GM19238 (cell line): ENCODE measurements around the gene FBXW11.

Source experiments
- DNase-seq: peaks from one replicate; pipeline ENCODE4 v3.0.0; 2011; ENCODE audit warnings: low spot score; ENCODE audit not compliant: insufficient read length

Gene FBXW11

DNA sequence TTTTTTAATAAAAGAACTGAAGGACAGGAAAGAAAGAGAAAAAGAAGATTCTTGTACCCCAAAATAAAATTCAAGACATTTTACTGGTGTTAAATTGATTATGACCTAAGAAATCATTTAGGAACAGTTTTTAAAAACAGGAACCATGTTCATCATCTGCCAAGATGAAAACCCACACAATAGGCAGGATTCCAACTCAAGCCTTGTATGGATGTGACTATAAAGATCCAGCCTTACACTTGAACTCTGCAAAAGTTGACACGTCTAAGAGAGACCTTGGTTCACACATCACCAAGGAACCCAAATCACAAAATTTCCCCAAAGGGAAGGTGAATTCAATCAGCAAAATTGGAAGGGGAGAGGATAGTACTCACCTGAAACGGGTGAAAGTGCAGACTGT, 138.2 kb downstream of the FBXW11 start:
- DNase-seq = no peak

DNA sequence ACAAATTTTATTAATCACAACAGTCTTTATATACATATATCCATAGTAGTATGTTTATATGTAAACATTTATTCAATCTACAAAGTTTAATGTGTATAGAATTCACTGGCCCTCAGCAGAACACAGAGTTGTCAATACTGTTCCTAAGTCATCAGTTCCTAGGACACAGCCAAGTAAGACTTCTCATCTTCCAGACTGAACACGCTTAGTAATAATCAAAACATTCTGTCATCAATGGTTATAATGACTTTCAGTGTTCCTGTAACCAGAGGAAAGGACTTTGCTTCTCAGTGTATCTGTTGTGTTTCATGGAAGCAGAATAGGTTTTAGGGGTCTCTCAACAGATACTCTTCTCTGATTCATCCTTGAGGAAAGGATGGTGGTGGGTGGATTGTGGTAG, 138.7 kb downstream of the FBXW11 start:
- DNase-seq = no peak

DNA sequence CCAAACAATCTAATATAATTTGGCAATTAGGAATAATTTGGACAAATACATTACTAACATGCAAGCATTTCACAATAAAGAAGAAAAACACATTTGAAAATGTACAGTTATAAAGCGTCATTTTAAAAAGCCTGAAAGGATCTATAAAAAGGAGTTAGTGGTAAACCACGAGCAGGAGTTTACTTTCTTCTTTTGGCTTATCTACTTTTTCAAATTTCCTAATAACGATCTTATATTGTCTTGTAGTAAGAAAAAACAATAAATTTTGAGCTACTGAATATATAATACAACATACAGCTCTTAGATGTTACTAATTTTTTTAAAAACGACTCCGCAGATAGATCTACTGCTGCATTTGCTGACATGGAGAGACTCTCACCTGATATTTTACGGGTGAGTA, 141.0 kb downstream of the FBXW11 start:
- DNase-seq = no peak

DNA sequence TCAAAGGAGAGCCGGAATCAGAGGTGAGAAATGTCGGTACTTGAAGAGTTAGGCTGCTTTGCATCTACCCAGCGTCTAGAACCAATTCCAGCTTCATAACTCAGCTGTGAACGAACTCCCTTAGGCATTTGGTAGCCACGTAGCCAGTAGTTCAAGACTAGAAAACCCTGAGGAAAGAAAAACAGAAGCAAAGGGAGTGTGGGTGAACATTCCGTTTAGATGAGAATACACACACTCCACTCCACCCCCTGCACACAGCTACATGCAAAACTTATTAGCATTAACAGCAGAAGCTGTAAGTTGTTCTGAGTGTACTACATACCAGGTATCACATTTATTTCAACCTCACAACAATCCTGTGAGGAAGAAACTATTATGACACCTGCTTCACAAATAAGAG, 142.5 kb downstream of the FBXW11 start:
- no peak for DNase-seq

DNA sequence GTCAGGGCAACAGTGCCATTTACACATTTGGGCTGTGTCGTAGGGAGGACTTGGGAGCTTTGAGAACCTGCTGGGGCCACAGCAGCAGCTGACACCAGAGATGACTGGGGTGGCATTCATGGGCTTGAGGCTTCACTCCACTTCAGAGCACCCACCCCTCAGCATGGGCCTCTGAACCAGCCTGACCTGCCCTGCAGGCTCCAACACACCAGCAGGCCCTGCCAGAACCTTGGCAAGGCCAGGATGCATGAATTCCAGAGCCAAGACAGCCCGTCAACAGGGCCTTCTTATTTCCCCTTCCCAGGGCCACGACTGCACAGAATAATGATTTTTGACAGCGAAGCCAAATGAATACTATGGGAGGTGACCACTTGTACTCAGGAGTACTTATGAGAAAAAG, 143.8 kb downstream of the FBXW11 start:
- DNase-seq = no peak

DNA sequence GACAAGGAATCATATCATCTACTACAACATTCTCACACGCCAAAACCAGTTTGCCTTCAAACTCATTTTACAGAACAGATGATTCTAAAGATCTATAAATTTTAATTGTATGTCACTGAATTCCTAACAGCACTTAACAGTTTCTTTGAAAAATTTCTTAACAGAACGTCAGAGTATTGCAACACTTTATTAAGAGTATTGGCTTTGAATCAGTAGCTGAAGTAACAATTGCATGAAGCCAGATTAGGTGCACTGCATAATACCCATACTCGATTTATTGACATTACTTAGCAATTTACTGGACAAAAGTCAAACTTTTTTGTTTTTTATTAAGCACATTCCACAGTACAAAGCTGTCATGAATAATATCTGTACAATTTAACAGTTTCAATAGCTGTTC, 145.1 kb downstream of the FBXW11 start:
- no peak for DNase-seq

DNA sequence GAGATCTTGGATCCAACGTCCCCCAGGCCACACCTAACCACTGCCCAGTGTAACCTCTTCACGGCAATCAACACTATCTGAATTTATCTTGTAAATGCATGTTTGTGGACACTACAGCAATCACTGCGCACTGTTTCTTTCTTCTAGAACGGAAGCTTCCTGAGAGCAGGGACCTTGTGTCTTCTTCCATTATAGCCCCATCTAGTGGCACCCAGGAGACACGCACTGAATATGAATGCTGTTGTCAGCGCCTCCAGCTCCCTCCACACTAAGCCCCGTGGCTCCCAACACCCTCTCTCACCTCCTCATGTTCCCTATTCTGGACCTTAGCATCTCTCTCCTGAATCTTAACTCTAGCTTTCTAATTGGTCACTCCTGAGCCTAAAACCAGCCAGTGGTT, 148.1 kb downstream of the FBXW11 start:
- no peak for DNase-seq

DNA sequence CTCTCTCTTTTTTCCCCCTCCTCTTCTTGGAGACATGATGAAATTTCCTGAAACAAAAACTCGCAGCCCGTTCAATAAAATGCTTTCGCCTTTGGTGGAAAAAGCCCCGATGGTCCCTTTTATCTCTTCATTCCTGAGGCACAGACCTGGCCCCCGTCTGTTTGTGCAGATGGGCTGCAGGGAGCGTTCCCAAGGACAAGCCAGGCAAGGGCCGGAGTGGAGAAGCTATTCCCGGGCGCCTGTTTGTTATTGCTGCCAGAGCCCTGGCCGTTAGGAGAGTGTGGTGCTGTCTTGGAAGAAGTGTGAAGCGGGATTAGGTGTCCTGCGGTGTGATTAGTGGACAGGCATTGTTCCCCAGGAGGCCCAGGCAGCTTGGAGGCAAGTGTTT, 149.0 kb downstream of the FBXW11 start:
- no peak for DNase-seq

DNA sequence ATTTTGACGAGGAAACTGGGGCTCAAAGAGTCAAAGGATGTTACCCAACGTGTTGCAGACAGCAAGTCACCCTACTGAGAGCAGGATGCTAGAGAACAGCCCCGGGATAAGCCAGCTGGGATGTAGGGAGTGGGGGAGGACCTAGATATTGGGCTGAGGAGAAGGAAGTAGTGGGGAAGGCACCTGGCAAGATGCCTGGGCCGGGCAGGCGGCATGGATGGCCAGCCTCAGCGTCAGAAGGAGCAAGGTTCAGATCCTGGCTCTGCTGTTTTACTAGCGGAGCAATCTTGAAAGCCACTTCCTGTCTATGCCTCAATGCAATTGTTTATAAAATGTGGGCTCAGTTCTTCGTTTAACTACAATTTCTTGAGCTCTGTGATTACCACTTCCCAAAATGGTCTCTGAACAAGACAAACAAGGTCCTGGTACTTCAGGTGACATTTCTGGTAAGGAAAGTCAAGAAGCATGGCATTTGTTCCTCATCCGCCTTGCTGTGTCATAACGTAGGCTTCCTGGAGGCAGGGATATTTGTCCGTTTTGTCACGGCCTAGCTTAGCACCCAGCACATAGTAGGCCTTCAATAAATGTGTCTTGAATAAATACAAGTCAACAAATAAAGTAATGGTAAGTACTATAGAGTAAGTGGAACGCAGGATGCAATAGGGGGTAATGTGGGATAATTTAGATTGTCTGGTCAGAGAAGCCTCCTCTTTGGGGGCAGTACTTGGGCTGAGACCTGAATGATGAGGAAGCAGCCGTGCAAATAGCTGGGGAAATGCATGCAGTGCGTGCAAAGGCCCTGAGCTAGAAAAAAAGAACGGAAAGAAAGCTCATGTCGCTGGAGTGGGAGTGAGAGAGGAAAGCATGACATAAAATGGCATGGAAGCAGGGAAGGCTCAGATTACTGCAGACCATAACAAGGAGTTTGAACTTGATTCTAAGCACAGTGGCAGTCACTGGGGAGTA, 150.4 kb downstream of the FBXW11 start:
- DNase-seq = no peak

DNA sequence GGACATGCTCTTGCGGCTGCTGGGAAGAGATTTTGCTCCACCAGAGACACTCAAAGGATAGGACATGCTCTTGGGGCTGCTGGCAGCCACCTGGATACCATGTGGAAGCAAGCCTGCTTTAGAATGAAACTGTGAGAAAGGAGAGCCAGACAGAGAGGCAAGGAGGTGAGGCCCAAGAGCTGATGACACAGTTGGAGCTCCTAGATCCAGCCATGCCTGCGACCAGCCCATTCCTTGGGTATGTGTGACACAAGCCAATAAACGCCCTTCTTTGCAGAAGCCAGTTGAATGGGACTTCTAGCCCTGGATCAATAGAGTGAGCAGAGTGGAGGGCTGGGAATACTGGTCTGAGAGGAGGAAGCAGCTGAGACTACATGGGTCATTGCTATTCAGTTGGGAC, 151.2 kb downstream of the FBXW11 start:
- DNase-seq = no peak

DNA sequence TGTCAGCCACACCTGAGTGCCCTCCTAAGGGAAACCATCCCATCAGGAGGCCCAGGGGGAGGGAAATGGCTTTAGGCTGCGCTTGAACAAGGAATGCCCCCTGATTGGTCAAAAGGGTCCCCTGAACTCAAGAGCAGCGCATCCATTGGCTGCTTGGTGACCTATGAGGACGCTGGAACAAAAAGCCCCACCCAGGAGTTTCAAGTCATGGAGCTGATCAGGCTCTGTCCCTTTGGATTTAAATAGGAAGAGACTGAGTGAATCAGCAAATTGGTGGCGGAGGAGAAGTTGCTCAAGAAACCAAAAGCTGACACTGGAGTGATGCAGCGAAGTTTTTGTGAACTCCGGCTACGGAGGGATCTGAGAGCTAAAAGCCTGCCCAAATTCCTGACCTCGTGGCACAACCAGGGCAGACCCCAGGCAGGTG, 154.2 kb downstream of the FBXW11 start:
- no peak for DNase-seq

DNA sequence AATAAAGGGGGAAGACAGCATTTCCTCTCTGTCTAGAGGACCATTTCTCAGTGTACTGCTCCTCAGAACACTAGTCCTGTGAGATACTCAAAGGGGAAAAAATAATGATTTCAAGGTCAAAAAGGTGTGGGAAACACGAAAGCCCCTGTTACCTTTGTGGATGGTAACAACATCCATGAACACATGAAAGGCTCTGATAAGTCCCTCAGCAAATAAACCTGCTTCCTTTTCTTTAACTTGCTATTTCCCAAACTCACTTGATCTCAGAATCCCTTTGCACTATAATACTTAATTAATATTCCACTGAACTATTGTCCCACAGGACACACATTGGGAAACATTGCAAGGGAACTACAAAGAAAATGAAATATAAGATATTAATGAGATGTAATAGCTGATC, 155.2 kb downstream of the FBXW11 start:
- no peak for DNase-seq

DNA sequence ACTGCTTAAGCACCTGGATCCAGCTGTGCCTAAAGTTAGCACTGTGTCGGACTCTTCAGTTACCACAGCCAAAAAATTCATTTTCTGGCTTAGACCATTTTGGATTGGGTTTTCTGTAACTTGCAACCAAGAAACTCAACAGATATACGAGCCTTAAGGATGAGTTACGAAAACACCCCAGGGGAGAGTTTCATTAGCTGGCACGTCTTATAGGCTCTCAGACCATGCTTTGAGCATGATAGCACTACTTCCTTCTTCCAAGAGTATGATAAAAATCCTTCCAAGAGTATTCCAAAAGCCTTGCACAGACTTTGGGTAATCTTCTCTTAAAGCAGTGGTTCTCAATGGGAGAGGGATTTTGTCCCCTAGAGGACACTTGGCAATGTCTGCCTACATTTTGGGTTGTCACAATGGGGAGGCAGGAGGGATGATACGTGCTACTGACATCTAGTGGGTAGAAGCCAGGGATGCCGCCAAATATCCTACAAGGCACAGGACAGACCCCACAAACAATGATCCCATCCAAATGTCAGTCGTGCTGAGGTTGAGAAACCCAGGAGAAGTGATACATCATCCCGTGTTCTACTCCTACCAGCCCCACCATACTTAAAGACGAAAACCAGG, 156.0 kb downstream of the FBXW11 start:
- DNase-seq = no peak

DNA sequence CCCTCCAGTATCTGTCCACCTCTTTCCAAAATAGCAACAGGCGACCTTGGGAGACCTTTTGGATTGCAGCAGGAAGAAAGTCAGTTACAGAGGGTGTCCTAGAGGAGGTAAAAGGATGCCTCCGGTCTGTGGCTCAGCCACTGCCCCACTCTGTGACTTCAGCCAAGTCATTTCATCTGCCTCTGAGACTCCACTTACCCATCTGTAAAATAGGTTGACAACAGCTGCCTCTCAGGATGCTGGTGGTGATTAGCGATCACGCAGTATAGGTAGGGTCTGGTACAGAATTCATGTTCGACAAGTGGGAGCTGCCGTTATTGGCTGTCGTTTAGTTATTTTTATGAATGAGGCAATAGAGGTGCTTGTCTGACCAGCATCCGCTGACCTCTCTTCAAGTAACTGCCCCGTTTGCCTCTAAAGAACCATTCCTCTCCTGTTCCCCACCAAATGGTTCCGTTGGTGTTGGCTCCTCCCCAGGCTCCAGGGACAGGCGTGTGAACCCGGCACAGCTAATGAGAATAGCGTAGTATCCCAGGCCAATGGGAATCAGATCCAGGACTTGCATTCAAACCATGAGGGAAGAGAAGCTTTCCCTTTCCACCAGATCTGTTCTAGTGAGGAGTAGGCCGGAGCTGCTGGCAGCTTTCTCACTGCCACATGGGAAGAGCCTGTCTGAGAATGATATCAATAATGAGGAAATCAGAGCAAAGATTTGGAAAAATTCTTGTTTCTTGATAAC, 156.7 kb downstream of the FBXW11 start:
- DNase-seq = no peak

DNA sequence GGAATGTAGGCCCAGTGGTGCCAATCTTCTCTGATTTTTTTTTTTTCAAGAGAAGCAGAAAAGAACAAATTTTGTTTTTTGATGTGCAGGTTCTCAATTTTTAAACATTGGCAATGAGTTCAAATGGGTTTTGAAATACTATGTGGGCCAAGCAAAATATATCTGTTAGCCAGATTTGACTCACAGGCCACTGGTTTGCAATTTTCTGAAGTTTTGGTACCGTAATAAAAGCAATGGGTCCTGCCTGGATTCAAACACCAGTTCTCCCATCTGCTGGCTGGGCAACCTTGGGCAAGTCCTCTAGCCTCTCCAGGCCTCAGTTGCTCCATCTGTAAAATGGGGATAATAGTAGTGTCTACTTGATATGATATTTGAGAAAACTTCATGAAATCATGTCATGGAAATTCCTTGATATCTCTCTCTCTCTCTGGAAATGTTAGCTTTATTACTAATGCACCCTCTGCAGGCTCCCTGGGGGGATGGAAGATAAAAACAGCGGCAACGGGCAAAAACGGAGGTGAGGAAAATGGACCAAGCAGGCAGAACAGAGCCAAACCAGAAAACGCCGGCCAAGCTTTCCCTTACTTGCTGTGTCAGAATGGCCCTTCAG, 157.4 kb downstream of the FBXW11 start:
- no peak for DNase-seq

DNA sequence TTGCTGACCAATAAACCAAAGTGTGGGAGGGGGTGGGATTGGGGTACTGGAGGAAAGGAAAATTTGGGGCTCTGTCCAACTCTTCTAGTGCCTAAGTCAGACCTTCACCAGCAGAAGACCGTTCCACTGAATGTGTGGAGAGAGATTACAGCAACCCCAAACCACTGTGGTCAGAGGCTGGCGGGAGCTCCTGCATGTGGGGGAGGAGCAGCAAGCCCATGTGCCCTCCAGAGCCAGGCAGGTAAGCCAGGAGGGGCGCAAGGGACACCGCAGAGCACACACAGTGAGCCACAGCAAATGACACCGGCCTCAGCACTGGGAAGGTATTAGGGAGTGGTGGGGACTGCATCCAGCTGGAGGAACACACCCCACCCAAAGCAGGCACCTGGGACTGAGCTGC, 158.0 kb downstream of the FBXW11 start:
- no peak for DNase-seq

DNA sequence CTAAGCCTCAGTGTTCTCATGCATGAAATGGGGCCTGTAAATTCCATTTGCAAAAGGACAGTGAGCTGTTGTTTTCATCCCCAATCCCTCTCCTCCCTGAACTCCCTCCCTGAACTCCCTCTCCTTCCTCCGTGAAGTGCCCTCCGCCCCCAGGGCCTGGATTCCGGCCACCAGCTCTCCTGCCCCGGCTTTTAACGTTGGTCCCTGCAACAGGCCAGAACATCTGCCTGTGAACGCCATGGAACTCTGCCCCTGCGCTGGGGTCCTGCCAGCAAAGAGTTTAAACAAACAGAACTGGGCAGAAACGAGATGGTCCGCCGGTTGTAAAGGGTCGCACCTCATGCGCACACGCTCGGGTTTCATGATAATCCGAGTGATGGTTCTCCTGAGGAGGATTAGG, 158.4 kb downstream of the FBXW11 start:
- no peak for DNase-seq

DNA sequence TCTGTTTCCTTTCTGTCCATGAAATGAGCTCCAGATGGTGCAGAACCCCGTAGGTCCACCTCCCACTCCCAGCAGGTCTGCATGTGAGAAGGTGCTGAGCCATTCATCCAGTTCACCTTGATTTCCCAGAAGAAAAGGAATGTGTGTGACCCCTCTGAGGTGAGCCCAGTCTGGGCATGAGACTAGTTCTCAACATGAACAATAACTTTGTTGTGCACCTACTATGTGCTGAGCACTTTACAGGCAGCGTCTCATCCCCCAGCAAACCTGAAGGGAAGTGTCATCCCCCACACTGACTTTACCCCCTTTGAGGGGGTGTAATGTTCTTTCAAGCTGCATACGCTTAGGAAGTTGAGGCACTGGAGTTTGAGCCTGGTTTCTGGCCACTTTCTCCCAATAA, 159.4 kb downstream of the FBXW11 start:
- DNase-seq = no peak

DNA sequence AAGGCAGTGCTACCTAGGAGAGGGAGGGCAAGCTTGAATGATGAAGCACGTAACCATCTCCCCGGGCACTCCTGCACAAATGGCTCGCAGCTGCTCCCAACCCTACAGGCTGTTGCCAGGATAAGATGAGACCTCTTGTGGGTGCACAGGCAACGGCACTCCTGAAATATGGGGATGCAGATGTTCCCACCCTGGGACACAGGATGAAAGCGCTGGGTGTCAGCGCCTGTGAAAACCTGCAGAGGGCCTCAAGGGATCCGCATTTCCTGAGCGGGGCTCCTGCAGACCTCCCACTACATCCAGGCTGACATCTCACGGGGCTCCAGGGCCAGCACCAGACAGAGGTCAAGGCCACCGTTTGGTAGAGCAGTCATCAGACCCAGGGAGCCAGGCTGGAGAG, 160.1 kb downstream of the FBXW11 start:
- no peak for DNase-seq

DNA sequence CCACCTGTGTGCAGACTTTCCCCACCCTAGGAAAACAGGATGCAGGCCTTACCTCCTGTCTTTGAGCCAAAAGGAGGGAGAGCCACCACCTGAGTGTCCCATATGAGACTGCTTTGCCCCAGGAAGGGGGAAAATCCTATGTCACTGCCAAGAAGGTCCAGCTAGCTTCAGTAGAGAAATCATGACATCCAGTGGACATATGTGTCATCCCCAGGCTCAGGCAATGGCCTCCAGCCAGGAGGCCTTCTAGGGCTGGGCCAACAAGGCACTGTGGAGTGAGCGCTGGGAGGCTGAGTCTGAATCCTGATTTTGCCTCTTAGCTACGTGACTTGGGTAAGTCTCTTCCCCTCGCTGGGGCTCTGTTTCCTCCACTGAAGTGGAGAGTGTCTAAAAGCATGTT, 160.6 kb downstream of the FBXW11 start:
- no peak for DNase-seq

DNA sequence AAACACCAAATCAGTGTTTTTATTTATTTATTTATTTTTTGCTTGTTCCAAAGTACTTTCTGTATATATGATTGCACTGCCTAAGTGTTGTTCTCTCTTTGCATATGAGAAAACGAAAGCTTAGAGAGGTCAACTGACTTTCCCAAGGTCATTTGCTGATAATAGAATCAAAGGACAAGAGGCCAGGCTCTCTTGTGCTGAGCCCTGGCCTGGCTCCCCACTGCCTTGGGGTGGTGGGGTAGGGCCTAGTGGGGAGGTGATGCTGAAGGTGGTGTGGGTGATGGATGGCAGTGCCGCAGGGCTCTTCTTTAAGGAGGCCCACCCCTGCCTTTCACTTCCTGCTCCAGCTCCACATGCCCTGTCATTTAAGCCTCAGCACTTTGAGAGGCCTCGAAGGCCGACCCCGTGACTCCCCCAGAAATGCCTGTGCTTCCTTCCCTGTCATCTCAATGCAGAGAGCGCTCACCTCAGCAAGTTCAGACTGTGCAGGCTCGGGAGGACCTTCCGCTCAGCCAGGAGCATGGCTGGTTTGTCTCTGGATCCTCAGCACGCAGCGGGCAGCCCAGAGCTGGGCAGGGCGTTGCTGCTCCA, 161.3 kb downstream of the FBXW11 start:
- no peak for DNase-seq
